SHP77 (cell line): ENCODE measurements around the gene HBD.
"Not testable (repeated sequence)": the region's sequence is repeated elsewhere in the genome, so short reads cannot be mapped to it uniquely, and the experiment has no call there.

Experiments used
- DNase-seq, 2 experiments: peaks; one replicate each; lab custom pipeline; 2025; lab: John Stamatoyannopoulos, UW

Gene HBD

DNA sequence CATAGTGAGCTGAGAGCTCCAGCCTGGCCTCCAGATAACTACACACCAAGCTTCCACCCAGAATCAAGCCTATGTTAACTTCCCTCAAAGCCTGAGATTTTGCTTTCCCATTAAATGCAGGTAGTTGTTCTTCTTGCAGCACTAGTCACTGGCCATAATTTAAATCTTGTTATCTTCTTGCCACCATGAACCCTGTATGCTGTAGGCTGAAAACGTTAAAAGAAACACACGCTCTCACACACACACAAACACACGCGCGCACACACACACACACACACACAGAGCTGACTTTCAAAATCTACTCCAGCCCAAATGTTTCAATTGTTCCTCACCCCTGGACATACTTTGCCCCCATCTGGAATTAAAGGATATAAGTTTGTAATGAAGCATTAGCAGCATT lies 19.2 kb upstream of the HBD start:
- not testable (repeated sequence) for DNase-seq

DNA sequence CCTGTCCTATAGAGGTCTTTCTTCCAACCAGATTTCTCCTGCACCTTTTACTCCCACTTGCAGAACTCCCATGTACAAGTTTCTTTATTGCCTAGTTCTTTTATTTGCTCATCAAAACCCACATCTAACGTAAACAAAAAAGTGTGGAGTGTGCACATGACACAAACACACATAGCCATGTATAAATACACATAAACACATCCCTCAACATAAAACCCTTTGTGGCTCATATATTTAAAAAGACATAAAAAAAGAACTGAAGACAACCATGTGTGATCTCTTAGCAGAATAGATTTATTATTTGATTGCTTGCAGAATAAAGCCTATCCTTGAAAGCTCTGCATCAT lies 18.6 kb upstream of the HBD start:
- no peak for DNase-seq

DNA sequence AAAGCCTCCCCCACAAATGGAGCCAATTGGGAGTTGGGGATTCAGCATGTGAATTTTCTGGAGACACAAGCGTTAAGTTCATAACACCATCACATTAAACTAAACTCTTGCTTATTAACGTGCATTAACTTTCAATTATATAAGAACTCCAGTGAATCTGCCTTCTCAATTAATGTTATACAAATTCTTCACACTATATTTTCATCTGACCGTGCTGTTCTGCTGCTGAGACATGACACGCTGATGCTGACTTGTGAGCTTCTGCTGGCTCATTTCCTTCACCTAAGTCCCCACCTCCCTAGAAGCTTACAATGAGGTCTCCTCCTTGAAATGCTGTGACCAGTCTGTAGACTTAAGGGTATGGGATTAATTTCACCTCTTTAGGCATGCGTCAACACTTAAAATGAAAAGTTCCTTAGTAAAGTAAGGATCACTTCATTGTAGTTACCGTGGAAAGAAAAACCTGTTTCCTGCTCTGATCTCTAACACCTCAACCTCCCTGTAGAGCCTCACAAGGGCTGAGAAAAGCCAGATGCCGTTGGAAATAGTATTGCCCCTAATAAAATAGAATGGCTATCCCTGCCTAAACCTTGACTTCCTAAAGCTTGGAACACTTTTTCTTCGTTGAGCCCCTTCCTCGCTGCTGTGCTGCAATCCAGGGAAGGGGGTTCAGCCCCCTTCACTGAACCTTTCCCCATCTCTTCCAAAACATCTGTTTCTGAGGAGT lies 18.1 kb upstream of the HBD start:
- no peak for DNase-seq

DNA sequence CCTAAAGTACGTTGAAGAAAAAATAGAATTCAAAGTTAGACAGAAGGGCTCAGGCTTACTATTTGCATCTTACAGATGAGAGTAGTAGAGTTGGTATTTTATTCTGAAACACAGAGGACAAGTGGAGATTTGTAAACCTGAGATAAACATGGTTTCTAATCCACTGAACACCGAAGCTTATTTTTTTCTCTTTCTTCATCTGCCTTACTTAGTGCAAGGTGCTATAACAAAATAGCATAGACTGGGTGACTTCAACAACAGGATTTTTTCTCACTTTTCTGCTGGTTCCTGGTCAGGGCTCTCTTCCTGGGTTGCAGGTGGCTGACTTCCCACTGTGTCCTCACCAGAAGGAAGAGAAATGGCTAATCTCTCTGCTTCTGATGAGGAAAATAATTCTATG lies 17.5 kb upstream of the HBD start:
- DNase-seq, result no peak

DNA sequence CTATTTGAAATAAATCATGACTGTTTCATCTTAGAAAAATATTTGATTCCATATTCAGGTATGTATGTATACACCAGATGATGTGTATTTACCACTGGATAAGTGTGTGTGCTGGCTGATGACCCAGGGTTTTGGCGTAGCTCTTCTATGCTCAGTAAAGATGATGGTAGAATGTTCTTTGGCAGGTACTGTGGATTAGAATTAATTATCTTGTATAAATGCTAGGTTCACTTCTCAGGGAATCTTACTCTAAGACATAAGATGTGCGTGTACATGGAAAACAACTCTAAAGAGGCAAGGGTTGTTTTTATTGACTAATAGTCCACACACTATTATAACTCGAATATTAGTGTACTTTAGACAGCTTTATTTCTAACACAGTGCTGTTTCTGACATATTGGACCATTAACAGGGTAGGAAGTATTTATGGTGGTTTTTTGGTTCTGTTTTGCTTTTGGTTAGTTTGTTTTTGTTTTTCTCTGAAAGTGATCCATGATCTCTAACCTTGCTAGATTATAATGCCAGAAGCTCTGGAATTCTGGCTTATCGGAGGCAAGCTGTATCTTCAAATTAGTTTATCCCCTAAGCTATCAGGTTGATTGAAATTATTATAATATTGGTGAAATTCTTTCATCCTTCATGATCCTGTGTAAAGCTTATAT lies 16.4 kb upstream of the HBD start:
- DNase-seq, result no peak

DNA sequence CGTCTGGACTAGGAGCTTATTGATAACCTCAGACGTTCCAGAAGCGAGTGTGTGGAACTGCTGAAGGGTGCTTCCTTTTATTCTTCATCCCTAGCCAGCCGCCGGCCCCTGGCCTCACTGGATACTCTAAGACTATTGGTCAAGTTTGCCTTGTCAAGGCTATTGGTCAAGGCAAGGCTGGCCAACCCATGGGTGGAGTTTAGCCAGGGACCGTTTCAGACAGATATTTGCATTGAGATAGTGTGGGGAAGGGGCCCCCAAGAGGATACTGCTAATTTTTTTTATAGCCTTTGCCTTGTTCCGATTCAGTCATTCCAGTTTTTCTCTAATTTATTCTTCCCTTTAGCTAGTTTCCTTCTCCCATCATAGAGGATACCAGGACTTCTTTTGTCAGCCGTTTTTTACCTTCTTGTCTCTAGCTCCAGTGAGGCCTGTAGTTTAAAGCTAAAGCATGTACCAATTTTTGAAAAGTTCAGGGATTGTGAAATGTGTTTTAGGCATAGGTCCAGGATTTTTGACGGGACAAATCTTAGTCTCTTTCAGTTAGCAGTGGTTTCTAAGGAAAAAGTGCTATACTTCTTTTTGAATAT lies 15.6 kb upstream of the HBD start, which contains the start of gene HBG1:
Gene HBG1 (minus strand): TSS at position 51 of the 590 bp plus-strand sequence. CDS start 53 bp downstream, outside the sequence.
- not testable (repeated sequence) for DNase-seq

DNA sequence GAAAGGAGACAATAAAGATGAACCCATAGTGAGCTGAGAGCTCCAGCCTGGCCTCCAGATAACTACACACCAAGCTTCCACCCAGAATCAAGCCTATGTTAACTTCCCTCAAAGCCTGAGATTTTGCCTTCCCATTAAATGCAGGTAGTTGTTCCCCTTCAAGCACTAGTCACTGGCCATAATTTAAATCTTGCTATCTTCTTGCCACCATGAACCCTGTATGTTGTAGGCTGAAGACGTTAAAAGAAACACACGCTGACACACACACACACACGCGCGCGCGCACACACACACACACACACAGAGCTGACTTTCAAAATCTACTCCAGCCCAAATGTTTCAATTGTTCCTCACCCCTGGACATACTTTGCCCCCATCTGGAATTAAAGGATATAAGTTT lies 14.2 kb upstream of the HBD start:
- not testable (repeated sequence) for DNase-seq

DNA sequence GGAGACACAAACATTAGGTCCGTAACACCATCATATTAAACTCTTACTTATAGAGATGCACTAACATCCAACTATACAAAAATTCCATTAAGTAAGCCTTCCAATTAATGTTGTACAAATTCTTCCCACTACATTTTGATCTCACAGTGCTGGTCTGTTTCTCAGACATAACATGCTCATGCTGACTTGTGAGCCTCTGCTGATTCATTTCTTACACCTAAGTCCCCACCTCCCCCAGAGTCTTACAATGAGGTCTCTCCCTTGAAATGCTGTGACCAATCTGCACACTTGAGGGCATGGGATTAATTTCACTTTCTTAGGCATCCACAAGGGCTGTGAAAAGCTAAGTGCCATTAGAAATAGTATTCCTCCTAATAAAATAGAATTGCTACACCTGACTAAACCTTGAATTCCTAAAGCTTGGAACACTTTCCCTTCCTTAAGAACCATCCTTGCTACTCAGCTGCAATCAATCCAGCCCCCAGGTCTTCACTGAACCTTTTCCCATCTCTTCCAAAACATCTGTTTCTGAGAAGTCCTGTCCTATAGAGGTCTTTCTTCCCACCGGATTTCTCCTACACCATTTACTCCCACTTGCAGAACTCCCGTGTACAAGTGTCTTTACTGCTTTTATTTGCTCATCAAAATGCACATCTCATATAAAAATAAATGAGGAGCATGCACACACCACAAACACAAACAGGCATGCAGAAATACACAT lies 13.3 kb upstream of the HBD start:
- DNase-seq, result no peak

DNA sequence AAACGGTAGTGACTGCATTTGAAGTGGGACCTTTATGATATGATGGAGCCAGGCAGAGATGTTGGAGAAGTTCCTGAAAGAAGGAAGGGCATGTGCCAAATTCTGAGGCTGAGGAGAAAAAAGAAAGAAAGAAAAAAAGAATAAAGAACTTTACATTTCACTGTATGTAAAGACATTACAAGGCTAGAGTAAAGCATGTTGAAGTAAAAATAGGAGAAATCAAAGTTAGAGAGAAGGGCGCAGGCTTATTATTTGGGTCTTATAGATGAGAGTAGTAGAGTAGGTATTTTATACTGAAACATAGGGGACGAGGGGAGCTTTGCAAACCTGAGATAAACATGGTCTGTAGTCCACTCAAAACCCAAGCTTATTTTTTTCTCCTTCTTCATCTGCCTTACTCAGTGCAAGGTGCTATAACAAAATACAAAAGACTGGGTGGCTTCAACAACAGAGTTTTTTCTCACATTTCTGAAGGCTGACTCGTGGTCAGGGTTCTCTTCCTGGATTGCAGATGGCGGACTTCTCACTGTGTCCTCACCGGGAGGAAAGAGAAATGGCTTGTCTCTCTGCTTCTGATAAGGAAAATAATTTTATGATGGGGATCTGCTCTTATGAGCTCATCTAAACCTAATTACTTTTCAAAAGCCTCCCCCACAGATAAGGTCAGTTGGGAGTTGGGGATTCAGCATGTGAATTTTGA lies 12.6 kb upstream of the HBD start:
- no peak for DNase-seq

DNA sequence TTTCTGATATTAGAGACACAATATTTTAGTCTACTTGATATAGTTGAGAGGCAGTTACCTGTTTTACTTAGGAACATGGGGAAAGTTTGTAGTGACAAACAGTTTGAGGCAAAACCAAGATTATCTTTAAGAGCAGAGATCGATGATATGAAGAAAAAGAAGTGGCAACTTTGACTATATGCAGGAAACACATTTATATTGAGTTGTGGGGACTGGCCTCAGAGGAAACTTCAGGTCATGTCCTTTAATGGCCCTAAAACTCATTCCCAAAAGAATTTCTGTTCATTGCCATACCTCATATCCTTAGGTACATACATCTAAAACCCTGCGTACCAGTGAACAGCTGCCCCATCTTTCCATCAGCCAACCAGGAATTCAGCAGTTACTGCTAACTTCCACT lies 10.9 kb upstream of the HBD start:
- no peak for DNase-seq

DNA sequence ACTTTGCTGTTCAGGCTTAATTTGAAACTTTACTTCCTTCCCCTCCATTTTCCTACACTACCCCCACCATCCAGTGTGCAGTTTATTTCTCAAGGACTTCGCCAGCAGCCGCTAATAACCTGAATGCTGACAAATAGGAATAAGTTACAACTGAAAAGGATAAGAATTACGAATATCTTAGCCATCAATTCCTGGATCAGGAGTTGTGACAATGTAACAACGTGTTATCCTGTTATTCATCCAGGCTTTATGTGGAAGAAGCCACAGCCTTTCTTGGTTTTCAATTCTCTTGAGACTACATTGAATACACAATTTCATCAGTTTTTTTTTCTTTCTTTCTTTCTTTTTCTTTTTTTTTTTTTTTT lies 9.5 kb upstream of the HBD start:
- DNase-seq, result no peak

DNA sequence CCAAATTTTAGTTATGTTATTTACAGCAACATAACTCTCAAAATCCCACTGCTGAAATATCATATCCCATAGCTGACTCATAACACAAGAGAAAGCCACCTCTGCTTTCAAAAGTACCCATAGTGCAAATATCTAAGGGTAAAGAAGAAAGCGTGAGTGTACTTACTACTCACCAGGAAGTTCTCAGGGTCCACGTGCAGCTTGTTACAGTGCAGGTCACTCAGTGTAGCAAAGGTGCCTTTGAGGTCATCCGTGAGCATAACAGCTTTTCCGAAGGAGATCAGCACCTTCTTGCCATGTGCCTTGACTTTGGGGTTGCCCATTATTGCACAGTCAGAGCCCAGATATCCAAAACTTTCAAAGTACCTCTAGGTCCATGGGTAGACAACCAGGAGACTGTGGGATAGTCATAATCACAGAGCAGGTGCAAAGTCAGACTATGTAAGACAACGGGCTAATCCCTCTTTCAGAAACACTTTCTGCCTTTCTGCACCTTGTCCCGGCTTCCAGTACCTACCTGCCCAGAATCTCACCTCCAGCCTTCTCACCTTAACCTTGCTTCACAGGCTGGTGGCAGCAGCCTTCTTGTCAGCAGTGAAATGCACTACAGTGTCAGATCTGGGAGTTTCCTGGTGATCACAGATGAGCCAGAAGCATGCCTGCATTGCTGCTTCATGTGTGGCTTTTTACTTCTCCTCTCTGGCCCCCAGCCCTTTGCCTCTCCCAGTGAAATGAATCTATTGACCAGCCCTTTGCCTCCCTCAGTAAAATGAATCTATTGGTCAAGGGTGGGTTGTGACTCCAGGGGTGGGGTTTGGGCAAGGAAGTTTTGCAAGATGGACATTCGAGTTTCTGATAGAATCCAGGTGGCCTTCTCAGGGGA lies 8.9 kb upstream of the HBD start:
- DNase-seq, result no peak

DNA sequence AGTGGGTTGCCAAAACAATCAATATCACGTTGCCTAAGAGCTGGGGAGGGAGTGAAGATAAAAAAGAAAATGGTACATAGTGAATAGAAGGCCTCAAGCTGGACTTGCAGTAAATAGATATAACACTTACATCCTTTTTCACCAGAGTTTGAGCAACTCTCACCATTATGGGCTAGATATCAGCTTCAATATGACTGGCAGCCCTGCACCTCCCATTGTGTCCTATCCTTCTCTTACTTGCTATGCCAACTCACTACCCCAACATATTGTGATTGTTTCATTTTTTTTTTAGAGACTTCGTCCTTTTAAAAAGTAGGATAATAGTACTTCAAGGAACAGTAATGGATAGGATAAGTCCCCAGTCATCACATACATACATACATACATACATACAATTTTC lies 7.9 kb upstream of the HBD start:
- DNase-seq, result no peak

DNA sequence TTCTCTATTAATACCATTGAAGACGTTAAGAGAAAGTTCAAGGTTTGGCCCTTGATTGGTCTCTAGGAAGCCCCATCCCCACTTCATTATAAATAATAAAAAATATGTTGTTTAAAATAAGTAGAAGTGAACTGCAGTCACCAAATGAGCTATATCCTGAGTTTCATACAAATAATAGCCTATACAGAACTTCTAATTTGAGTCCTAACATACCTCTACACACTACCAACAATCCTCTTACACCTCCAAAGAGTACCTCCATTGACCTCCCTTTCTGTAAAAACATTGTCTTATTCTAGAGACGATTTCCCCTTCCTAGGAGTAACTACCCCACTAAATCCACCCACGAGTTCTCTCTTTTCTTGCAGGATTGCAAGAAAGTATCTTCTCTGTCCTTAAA lies 7.2 kb upstream of the HBD start:
- DNase-seq, result no peak

DNA sequence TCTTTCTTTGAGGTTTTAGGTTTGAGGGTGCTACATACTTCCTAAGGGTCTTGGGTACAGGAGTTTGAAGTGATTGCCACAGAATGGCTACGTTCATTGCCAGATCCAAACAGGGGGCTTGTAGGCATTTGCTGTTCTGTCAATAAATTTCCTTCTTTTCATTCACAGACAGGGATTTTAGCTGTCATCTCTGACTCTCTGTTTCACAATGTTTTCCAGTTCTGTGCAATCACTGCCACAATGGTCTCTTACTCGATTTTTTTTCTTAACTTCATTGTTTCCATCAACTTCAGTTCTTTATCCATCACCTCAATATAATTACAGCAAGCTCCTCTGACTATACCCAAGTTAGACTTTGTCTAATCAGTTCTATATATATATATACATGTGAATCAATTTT lies 6.2 kb upstream of the HBD start:
- no peak for DNase-seq

DNA sequence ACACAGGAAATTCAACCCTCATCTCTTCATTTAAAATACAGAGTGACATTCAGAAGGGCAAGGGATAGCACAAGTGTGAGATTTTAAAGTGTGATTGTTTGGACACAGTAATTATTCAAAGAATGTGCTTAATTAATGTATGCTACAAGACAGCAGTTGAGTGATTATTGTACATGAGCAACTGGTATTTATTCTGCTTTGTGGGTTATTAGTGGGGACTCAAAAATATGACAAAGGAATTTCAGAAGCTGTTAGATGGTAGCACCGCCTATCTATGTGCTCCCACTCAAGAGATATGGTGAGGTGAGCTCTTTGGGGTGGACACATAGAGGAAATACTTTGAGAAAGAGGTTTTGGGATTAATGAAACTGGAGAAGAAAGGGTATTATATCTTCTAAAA lies 5.8 kb upstream of the HBD start:
- DNase-seq, result no peak

DNA sequence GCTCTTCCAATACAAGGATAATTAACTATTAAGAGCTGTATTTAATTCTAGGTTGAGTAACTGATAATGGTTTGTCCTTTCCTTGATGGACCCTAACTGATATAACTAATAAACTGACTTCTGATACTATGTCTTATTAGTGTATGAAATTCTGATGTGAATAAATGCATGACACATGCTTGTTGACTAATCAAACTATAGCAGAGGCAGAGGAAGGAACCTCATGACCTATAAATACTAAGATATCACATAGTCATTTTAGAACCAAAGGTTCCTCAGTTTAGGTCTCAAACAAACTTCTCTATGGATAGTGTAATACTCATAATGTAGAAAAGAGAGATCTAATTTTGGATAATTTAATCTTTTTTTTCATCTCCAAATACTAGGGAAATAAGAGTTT lies 4.8 kb upstream of the HBD start:
- DNase-seq, result no peak

DNA sequence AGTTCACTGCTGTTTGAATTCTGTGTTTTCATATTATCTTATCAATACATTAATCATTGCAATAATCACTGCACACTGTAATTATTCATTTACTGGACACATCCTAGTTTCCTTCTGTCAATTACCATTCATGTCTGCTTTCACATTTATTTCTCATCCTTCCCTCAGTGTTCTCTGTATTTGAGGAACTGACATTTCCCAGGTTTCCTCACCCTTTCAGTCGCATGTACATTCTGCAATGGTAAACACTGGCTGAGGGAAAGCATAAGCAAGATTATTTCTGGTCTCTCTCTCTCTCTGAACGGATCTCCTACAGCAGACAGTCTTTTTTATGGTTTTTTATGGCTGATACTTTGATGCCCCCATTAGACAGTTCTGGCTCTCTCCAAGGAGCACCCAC lies 4.2 kb upstream of the HBD start:
- DNase-seq, result no peak

DNA sequence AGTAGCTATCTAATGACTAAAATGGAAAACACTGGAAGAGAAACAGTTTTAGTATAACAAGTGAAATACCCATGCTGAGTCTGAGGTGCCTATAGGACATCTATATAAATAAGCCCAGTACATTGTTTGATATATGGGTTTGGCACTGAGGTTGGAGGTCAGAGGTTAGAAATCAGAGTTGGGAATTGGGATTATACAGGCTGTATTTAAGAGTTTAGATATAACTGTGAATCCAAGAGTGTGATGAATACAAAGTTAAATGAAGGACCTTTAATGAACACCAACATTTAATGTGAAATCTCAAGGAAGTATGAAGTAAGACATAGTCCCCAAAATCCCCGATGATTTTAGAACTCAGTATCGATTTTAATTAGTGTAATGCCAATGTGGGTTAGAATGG lies 3.1 kb upstream of the HBD start:
- no peak for DNase-seq

DNA sequence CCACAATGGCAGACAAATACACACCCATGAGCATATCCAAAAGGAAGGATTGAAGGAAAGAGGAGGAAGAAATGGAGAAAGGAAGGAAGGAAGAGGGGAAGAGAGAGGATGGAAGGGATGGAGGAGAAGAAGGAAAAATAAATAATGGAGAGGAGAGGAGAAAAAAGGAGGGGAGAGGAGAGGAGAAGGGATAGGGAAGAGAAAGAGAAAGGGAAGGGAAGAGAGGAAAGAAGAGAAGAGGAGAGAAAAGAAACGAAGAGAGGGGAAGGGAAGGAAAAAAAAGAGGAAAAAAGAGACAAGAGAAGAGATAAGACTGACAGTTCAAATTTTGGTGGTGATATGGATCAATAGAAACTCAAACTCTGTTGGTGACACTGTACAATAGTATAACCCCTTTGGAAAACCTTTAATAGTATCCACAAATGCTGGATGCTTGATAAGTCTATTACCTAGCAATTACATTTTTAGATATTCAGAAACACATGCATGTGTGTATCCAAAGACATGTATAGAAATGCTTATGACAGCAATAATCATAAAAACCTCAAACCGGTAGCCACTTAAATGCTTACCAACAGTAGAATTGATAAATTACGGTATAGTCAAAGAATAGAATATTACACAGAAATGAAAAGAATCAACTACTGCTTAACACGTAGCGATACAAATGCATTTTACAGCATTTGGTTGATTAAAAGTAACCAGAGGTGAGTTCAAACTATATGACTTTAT lies 1.2 kb upstream of the HBD start:
- DNase-seq, result no peak

DNA sequence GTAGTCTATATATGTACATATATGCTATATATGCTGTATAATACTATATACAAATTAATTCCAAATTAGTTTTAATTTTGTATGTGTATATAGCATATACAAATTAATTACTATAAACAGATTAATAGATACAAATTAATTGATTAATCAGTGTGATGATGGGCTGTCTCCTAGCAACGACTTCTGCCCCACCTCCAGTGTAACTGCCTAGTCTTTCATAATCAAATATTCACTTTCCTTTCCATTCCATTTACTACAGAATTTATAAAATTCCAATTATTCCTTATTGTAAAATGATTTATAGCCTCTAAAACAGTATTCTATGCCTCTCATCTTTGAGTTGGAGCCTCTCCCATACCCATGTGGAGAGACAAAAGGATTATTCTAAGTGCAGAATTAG lies 976 bp downstream of the HBD start:
- DNase-seq, result no peak
